ENCODE results near the gene PPM1N.

PPM1N gene

GRCh38 chr19:45498411-45499195 is at the start of gene PPM1N:
Gene PPM1N, plus strand, starts transcription at chr19:45498443. Its CDS starts 30 bp downstream, at chr19:45498473.
- peak; percentile 57 for DNase-seq

GRCh38 chr19:45448887-45449299 is 49.4 kb upstream of the PPM1N start:
- DNase-seq = no peak

GRCh38 chr19:45450012-45450333 is 48.3 kb upstream of the PPM1N start:
- no peak for DNase-seq

- no peak for DNase-seq
Observed at GRCh38 chr19:45451131-45451849, 47.0 kb upstream of the PPM1N start.

GRCh38 chr19:45451850-45452387 is 46.3 kb upstream of the PPM1N start:
- DNase-seq = no peak

GRCh38 chr19:45455707-45456499 is 42.3 kb upstream of the PPM1N start:
- peak; percentile 32 for DNase-seq

- no peak for DNase-seq
Observed at GRCh38 chr19:45456500-45456815, 41.8 kb upstream of the PPM1N start.

- no peak for DNase-seq
Observed at GRCh38 chr19:45457776-45458175, 40.5 kb upstream of the PPM1N start.

- no peak for DNase-seq
Observed at GRCh38 chr19:45460807-45461347, 37.4 kb upstream of the PPM1N start.

GRCh38 chr19:45462174-45462573 is 36.1 kb upstream of the PPM1N start:
- no peak for DNase-seq

- DNase-seq = no peak
Observed at GRCh38 chr19:45463241-45463640, 35.0 kb upstream of the PPM1N start.

GRCh38 chr19:45464274-45464673 is 34.0 kb upstream of the PPM1N start:
- no peak for DNase-seq

- no peak for DNase-seq
Observed at GRCh38 chr19:45464852-45465441, 33.3 kb upstream of the PPM1N start.

GRCh38 chr19:45467115-45467455 is 31.2 kb upstream of the PPM1N start:
- no peak for DNase-seq

- DNase-seq = peak; percentile 88
Observed at GRCh38 chr19:45467456-45468158, 30.6 kb upstream of the PPM1N start, which contains the start of gene FOSB. Gene FOSB, plus strand, starts transcription at chr19:45467996. Its CDS starts 591 bp downstream, at chr19:45468587.

GRCh38 chr19:45468159-45468651 is 30.0 kb upstream of the PPM1N start:
- peak; percentile 23 for DNase-seq

GRCh38 chr19:45468803-45469131 is 29.5 kb upstream of the PPM1N start:
- DNase-seq = no peak

- peak; percentile 88 for DNase-seq
Observed at GRCh38 chr19:45469132-45469944, 28.9 kb upstream of the PPM1N start.

GRCh38 chr19:45469945-45470761 is 28.1 kb upstream of the PPM1N start:
- DNase-seq = no peak

GRCh38 chr19:45470762-45471081 is 27.5 kb upstream of the PPM1N start:
- DNase-seq = no peak

Data from stimulated activated CD4-positive, alpha-beta T cell treated with anti-CD3 and anti-CD28 coated beads, Interleukin-12 subunit alpha, Interleukin-12 subunit beta, amount 100 ng/mL, for 4 hours (primary cell).